GM10847 (cell line): ENCODE measurements around the gene PLEKHG2.
A peak's percentile ranks its signal among the peaks of the same experiment; 100 is the strongest.

Experiments used
- POLR2A ChIP-seq: IDR thresholded peaks from 2 replicates; pipeline ENCODE4 v1.6.1; 2011; ENCODE audit not compliant: insufficient read length; ENCODE audit errors: extremely low read depth

The PLEKHG2 gene

GRCh38 chr19:39436350-39436716 is 23.9 kb downstream of the PLEKHG2 start:
- TF ChIP-seq POLR2A, result no peak

DNA sequence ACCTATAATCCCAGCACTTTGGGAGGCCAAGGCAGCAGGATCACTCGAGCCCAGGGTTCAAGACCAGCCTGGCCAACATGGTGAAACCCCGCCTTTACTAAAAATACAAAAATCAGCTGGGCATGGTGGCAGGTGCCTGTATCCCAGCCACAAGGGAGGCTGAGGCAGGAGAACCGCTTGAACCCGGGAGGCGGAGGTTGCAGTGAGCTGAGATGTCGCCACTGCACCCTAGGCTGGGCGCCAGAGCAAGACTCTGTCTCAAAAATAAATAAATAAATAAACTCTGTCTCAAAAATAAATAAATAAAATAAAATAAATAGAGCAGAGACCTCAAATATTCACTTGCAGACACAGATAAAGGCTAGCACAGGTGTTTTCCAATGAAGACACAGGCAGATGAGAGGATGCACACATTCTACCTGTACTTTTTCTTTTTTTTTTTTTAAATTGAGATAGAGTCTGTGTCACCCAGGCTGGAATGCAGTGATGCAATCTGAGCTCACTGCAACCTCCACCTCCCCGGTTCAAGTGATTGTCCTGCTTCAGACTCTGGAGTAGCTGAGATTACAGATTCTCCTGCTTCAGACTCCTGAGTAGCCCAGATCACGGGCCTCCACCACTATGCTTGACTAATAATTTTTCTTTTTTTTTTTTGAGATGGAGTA is 25.9 kb downstream of the PLEKHG2 start:
- TF ChIP-seq POLR2A, result no peak

- no peak for TF ChIP-seq POLR2A
Observed at GRCh38 chr19:39444598-39445195, 32.2 kb downstream of the PLEKHG2 start.

DNA sequence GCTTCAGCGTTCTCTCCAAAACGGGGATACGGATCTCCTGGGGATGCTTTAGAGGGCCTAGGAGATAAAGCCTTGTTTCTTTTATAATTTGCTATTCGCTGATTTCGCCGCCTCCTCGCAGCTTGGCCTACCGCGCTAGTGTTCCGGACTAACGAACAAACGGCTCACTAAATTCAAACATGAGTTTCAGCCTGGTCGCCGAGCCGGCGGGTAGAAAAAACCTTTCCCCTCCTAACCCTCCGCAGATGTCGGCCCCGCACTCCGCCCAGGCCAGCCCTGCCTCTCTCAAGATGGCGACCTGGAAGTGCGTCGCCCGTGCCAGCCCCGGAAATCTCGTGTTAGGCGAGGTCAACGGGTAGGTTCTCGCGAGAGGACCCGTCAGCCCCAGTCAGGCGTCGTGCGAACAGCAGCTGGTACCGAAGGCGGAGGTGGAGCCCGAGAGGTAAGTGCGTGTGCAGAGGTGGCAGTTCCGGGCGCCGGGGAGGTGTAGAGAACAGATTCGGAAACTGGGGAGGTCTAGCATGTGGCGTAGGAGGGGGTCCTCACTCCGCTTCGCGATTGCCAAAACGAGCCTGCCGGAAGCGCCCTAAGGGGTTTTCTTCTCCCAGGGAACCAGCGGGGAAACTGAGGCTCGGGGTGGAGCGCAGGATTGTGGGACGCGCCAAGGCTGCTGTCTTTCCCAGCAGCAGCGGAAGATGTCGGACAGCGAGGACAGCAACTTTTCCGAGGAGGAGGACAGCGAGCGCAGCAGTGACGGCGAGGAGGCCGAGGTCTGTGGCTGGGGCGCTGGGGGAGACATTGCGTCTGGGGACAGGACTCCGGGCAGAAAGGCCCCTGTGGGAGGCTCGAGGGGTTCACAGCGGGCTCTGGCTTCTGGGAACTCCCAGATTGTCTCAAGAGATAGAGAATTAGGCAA is 33.0 kb downstream of the PLEKHG2 start, which contains the start of gene SUPT5H:
Gene SUPT5H, plus strand, starts transcription at position 387 of the 916 bp plus-strand sequence. Its CDS starts 309 bp downstream, at position 696.
- peak; percentile 93 for TF ChIP-seq POLR2A

- no peak for TF ChIP-seq POLR2A
Observed at GRCh38 chr19:39446365-39447084, 34.1 kb downstream of the PLEKHG2 start.

- TF ChIP-seq POLR2A, result no peak
Observed at GRCh38 chr19:39448271-39448670, 35.8 kb downstream of the PLEKHG2 start.

DNA sequence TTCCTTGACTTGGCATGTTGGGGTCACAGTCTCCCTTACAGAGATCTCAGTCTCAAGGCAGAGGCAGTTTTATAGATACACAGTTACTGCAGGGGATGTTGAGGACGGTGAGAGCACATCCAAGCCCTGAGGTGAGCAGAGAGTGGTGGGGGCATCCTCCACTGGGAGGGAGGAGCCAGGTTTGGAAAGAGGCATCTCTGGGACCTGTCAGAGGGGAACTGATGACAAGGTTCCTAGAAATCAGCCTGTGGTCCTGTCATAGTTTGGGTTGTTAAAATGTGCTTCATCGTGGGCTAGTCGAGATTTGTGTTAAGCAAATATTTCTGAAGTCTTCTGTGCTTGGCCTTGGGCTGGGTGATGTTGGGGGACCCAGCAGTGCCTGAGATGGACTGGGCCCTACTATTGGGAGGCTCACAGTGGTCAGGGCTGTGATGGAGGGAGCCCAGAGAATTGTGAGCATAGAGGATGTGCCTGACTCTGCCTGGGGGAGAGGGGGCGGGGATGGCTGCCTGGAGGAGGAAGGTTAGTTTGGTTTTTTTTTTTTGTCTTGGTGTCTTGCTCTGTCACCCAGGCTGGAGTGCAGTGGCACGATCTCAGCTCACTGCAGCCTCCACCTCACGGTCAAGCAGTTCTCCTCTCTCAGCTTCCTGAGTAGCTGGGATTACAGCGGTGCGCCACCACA is 36.8 kb downstream of the PLEKHG2 start:
- no peak for TF ChIP-seq POLR2A

GRCh38 chr19:39463403-39463802 is 50.9 kb downstream of the PLEKHG2 start:
- TF ChIP-seq POLR2A, result no peak

DNA sequence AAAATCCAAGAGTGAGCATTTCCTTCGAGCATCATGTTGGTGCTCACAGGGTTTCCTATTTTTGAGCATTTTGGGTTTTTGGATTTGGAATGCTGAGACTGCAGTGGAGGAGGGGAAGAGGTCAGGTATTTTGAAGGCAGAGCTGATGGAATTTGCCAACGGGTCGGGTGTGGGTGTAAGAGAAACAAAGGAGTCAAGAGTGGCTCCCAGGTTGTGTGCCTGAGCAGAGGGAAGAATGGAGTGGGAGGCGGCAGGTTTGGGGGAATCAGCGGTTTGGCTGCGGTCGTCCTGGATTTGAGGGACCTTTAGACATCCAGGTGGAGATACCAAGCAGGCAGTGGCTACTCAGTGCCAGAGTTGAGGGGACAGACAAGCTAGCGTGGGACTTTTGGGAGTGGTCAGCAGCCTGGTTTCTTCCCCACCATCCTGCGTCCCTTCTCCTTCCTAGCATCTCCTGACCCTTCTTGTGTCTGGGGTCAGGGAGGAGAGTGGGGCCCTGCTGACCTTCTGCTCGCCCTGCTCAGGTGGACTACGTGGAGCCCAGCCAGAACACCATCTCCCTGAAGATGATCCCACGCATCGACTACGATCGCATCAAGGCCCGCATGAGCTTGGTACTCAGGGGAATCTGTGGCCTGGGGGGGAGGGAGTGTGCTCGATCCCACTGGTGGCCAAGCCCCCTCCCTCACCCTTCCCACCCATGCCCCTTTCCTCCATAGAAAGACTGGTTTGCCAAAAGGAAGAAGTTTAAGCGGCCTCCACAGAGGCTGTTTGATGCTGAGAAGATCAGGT is 53.7 kb downstream of the PLEKHG2 start:
- no peak for TF ChIP-seq POLR2A

DNA sequence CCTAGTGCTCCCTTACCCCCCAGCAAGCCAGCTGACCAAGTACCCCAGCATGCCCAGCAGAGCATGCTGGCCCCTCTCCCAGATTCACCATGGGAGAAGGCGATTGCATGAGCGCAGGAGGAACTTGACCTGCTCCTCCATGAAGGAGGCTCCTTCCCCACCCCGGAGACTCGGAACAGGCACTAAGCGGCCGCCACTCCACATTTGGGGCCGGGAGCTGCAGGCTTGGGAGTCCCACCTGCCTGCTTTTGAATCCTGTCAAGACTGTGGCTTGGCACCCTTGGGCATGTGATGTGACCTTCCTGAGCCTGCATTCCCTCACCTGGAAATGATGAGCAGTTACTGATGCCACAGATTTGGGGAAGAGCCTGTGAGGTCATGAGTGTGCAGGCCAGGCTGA is 55.5 kb downstream of the PLEKHG2 start:
- TF ChIP-seq POLR2A, result no peak

- no peak for TF ChIP-seq POLR2A
Observed at GRCh38 chr19:39469036-39469435, 56.6 kb downstream of the PLEKHG2 start.

DNA sequence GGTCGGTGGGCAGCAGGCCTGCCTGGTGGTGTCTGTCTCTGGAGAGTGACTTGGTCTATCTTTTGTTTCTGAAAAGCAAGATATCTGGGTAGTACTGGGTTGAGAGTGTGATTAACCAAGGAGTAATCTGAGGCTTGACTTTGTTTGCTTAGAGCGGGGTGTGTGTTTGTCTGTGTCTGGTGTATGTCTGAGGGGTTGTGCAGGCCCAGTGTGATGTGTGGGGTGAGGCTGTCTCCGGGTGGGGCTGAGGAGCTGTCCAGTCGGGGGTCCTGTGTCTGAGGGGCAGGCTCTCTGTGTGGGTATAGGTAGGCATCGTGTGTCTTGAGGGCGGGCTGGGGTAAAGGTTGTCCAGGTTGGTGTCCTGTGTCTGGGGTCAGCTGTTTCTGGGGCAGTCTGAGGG is 57.1 kb downstream of the PLEKHG2 start:
- TF ChIP-seq POLR2A, result no peak

DNA sequence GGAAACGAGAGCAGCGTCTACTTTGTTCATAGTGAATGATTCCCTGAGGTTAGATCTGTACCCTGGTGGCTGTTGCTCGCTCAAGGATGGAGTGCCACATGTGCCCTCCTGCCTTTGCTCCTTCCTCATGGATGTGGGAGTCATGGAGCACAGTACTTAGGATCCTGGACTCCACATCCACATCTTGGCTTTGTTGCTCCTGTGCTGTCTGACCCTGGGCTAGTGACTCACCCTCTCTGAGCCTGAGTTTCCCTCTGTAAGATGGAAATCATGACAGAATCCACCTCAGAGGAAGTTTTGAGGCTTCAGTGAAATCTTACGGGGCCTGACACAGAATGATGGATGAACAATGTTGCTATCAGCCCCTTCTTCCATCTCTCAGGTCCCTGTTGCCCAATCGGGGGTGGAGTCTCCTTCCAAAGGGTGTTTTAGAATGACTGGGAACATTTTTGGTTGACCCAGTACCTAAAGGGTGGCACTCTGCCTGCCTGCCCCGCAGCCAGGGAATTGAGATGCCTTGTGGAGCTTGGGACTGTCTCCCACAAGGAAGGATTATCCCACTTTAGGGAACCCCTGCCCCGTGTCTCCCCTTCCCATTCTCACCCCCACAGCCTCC is 58.4 kb downstream of the PLEKHG2 start:
- TF ChIP-seq POLR2A, result no peak

GRCh38 chr19:39471756-39472536 is 59.5 kb downstream of the PLEKHG2 start:
- no peak for TF ChIP-seq POLR2A
